Prostate gland (tissue), 2 donors: ENCODE measurements around the gene MALRD1. TPM values are rescaled to one million over a fixed set of nuclear protein-coding genes. Genes with fewer than 3 reads are reported as not detected.

Experiments
- DNase-seq: peaks from one replicate; pipeline ENCODE4 v3.0.0-alpha.2; 2019; ENCODE audit warnings: low spot score
- H3K27ac ChIP-seq, 2 donors: fragments of 200-600 bp; sonication (generic); 2 replicates each; pipeline ENCODE4 v1.5.1; 2017 to 2019
- H3K27me3 ChIP-seq: fragments of 200-600 bp; sonication (generic); replicated peaks from 2 replicates; pipeline ENCODE4 v1.5.1; 2019; ENCODE audit not compliant: insufficient read depth
- H3K36me3 ChIP-seq, 2 donors: fragments of 200-600 bp; sonication (generic); 1 replicate in 1 of 2; 2 replicates in 1 of 2; pipeline versions ENCODE4 v1.5.1 to v1.8.1; 2017 to 2019
- H3K4me1 ChIP-seq: fragments of 200-600 bp; sonication (generic); replicated peaks from 2 replicates; pipeline ENCODE4 v1.5.1; 2019
- H3K4me3 ChIP-seq, 2 donors: fragments of 200-600 bp; sonication (generic); 2 replicates each; pipeline ENCODE4 v1.5.1; 2017 to 2019
- H3K9me3 ChIP-seq: fragments of 200-600 bp; sonication (generic); 2 replicates; pipeline ENCODE4 v1.5.1; 2017
- CTCF ChIP-seq, 4 experiments: fragments of 200-600 bp in 2 of 4; fragments of 450-650 bp in 2 of 4; sonication (generic) in 2 of 4; IDR thresholded peaks; 1 replicate in 3 of 4; 2 replicates in 1 of 4; pipeline ENCODE4 v1.5.1; 2016 to 2019; ENCODE audit warnings: antibody characterized with exemption in 4 of 4, mild to moderate bottlenecking in 2 of 4, moderate library complexity in 2 of 4
- POLR2A ChIP-seq: fragments of 450-650 bp; IDR thresholded peaks from one replicate; pipeline ENCODE4 v1.6.1; 2016; ENCODE audit warnings: antibody characterized with exemption, mild to moderate bottlenecking
- POLR2AphosphoS5 ChIP-seq: sonication (generic); formaldehyde crosslinking; IDR thresholded peaks from one replicate; pipeline ENCODE4 v1.6.1; 2017; ENCODE audit warnings: antibody characterized with exemption
- WGBS: methylation state at CpG from one replicate; pipeline ENCODE4 v1.1.5; 2018; 5-methylcytosine and 5-hydroxymethylcytosine counted together
- intact Hi-C: fragments of 100-400 bp; cut with DNase I; formaldehyde crosslinking; loops from one replicate; pipeline ENCODE4 v1.14.2; 2022
- total RNA-seq, 2 donors: library from RNA; depleted of rRNA; stranded (reverse); fragments of >200 nt; gene quantifications; one replicate each; pipeline ENCODE4 v1.1.0, GENCODE V29; 2016

The MALRD1 gene
- total RNA-seq, 2 donors from 2014 or later: 2.1 TPM; not detected in 1

- H3K27me3 ChIP-seq: no peaks in the 10 kb centered on the region
- no peak for DNase-seq
- no peak overlapping the region for H3K27ac ChIP-seq
- no peaks in the 10 kb centered on the region for H3K36me3 ChIP-seq
- no peak overlapping the region for H3K4me3 ChIP-seq
- H3K9me3 ChIP-seq: no peaks in the 10 kb centered on the region
- 92% methylated on average over 1 of the region's 1 CpG for WGBS
- no peaks in the 10 kb centered on the region for H3K4me1 ChIP-seq
- intact Hi-C loops: no loop called here
- TF ChIP-seq CTCF (IDR thresholded peaks at IDR 0.05): no peak
- TF ChIP-seq POLR2AphosphoS5: no peak
- no peak for TF ChIP-seq POLR2A
Measured at GRCh38 chr10:19117438-19117837, 68.8 kb downstream of the MALRD1 start.

GRCh38 chr10:19119191-19119590 is 70.6 kb downstream of the MALRD1 start:
- no peak overlapping the region for H3K27ac ChIP-seq
- TF ChIP-seq CTCF (IDR thresholded peaks at IDR 0.05) (no peak), POLR2A (no peak), POLR2AphosphoS5 (no peak)
- DNase-seq: no peak
- no peaks in the 10 kb centered on the region for H3K9me3 ChIP-seq
- 64% methylated on average over 6 of the region's 6 CpGs for WGBS
- H3K36me3 ChIP-seq: no peaks in the 10 kb centered on the region
- no peaks in the 10 kb centered on the region for H3K27me3 ChIP-seq
- intact Hi-C loops: no loop called here
- no peaks in the 10 kb centered on the region for H3K4me1 ChIP-seq
- no peak overlapping the region for H3K4me3 ChIP-seq

DNA sequence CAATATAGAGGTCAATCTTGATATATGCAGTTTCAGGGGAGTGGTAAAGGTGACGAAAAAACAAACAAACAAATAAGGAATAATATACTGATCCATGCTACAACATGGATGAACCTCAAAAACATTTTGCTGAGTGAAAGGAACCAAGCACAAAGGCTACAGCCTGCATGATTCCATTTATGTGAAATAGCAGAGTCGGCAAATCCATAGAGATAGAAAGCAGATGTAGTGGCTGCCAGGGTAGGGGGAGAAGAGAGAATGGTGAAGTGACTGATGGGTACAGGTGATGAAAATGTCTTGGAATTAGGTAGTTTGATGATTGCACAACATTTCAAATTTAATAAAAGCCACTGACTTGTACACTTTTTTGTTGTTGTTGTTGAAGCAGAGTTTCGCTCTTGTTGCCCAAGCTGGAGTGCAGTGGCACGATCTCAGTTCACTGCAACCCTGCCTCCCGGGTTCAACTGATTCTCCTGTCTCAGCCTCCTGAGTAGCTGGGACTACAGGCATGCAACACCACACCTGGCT is 71.8 kb downstream of the MALRD1 start:
- no peaks in the 10 kb centered on the region for H3K9me3 ChIP-seq
- TF ChIP-seq POLR2A: no peak
- TF ChIP-seq CTCF (IDR thresholded peaks at IDR 0.05): no peak
- no peak for TF ChIP-seq POLR2AphosphoS5
- H3K36me3 ChIP-seq: no peaks in the 10 kb centered on the region
- H3K4me1 ChIP-seq: no peaks in the 10 kb centered on the region
- H3K27ac ChIP-seq: no peak overlapping the region
- H3K4me3 ChIP-seq: no peak overlapping the region
- 90% methylated on average over 5 of the region's 5 CpGs for WGBS
- no peaks in the 10 kb centered on the region for H3K27me3 ChIP-seq
- intact Hi-C loops: no loop called here
- DNase-seq: no peak

DNA sequence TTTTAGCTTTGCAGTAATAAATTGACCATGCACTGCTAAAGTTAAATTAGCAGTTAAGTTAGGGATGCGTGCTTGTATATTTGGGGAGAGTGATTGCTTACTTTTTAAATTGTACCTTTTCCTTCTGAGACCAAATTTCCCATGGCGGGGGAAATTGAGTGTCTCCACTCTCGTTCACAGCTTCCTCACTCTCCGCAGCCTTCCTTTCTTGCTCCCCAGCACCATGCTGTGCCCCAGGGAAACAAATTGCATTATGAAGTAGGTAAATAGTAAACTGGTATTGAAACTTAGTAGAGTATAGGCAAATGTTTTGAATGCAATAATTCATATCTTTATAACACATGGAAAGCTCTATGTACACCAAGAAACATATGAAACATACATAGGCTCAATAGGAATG is 85.4 kb downstream of the MALRD1 start:
- TF ChIP-seq CTCF (IDR thresholded peaks at IDR 0.05) (no peak), POLR2A (no peak), POLR2AphosphoS5 (no peak)
- no peaks in the 10 kb centered on the region for H3K27me3 ChIP-seq
- H3K4me1 ChIP-seq: no peaks in the 10 kb centered on the region
- intact Hi-C loops: no loop called here
- 84% methylated on average over 4 of the region's 4 CpGs for whole genome bisulfite sequencing
- DNase-seq: no peak
- H3K27ac ChIP-seq: no peak overlapping the region
- no peaks in the 10 kb centered on the region for H3K36me3 ChIP-seq
- no peaks in the 10 kb centered on the region for H3K9me3 ChIP-seq
- H3K4me3 ChIP-seq: no peak overlapping the region

GRCh38 chr10:19142967-19143366 is 94.4 kb downstream of the MALRD1 start:
- TF ChIP-seq CTCF (IDR thresholded peaks at IDR 0.05) (no peak), POLR2AphosphoS5 (no peak), POLR2A (no peak)
- Histone ChIP-seq H3K27me3 (no peaks in the 10 kb centered on the region), H3K9me3 (no peaks in the 10 kb centered on the region), H3K4me3 (no peak overlapping the region), H3K27ac (no peak overlapping the region), H3K4me1 (no peaks in the 10 kb centered on the region), H3K36me3 (no peaks in the 10 kb centered on the region)
- DNase-seq: no peak
- 54% methylated on average over 4 of the region's 4 CpGs for WGBS
- intact Hi-C loops: no loop called here
